SKM-1 (cell line): ENCODE measurements around the gene GRID1.

Experiments used
- DNase-seq: peaks from one replicate; lab custom pipeline; 2025; ENCODE audit not compliant: unreplicated experiment; lab: John Stamatoyannopoulos, UW

The GRID1 gene

GRCh38 chr10:86025509-86025908, 341.1 kb downstream of the GRID1 start:
- DNase-seq, result no peak

GRCh38 chr10:86024281-86025041, 342.1 kb downstream of the GRID1 start:
- DNase-seq, result no peak

GRCh38 chr10:86023931-86024280, 342.7 kb downstream of the GRID1 start:
- DNase-seq, result no peak

GRCh38 chr10:86023336-86023735, 343.3 kb downstream of the GRID1 start:
- no peak for DNase-seq

- DNase-seq, result no peak
Measured at GRCh38 chr10:86022906-86023305, 343.7 kb downstream of the GRID1 start.

- no peak for DNase-seq
Measured at GRCh38 chr10:86020134-86020533, 346.5 kb downstream of the GRID1 start.

- DNase-seq, result no peak
Measured at GRCh38 chr10:86019141-86019540, 347.5 kb downstream of the GRID1 start.

GRCh38 chr10:86018735-86019058, 347.9 kb downstream of the GRID1 start:
- DNase-seq, result no peak

GRCh38 chr10:86017841-86018734, 348.5 kb downstream of the GRID1 start:
- no peak for DNase-seq

- DNase-seq, result no peak
Measured at GRCh38 chr10:86013568-86013967, 353.0 kb downstream of the GRID1 start.

GRCh38 chr10:86007171-86007570, 359.4 kb downstream of the GRID1 start:
- no peak for DNase-seq

- DNase-seq, result no peak
Measured at GRCh38 chr10:86004337-86004736, 362.3 kb downstream of the GRID1 start.

GRCh38 chr10:86003201-86003621, 363.4 kb downstream of the GRID1 start:
- no peak for DNase-seq

GRCh38 chr10:86001521-86001920, 365.1 kb downstream of the GRID1 start:
- no peak for DNase-seq

- DNase-seq, result no peak
Measured at GRCh38 chr10:85997544-85997943, 369.1 kb downstream of the GRID1 start.

- DNase-seq, result no peak
Measured at GRCh38 chr10:85995791-85996190, 370.8 kb downstream of the GRID1 start.

- DNase-seq, result no peak
Measured at GRCh38 chr10:85993840-85994507, 372.6 kb downstream of the GRID1 start.

GRCh38 chr10:85993140-85993539, 373.5 kb downstream of the GRID1 start:
- DNase-seq, result no peak

- no peak for DNase-seq
Measured at GRCh38 chr10:85992324-85992723, 374.3 kb downstream of the GRID1 start.

- no peak for DNase-seq
Measured at GRCh38 chr10:85986777-85987176, 379.8 kb downstream of the GRID1 start.

GRCh38 chr10:85983051-85983450, 383.5 kb downstream of the GRID1 start:
- no peak for DNase-seq

- no peak for DNase-seq
Measured at GRCh38 chr10:85979598-85979997, 387.0 kb downstream of the GRID1 start.
